Activated T-cell treated with anti-CD3 and anti-CD28 coated beads, Interleukin-2, amount 50 U/mL, for 48 hours (primary cell): ENCODE results near the gene ELF2.
"Not testable (repeated sequence)": the region's sequence is repeated elsewhere in the genome, so short reads cannot be mapped to it uniquely, and the experiment has no call there.

ENCODE experiments used
- DNase-seq, 2 experiments: peaks; one replicate each; pipeline ENCODE4 v3.0.0-alpha.2; 2020

The ELF2 gene

GRCh38 chr4:139177869-139178619, 1.0 kb upstream of the ELF2 start:
- peak; percentile 90 to 93 for DNase-seq

GRCh38 chr4:139176302-139177048, 543 bp downstream of the ELF2 start:
- DNase-seq: peak; percentile 68 to 74

- peak in 1 of 2 experiments; percentile 47 for DNase-seq
Observed at GRCh38 chr4:139175646-139176301, 1.2 kb downstream of the ELF2 start.

- DNase-seq: peak in 1 of 2 experiments; percentile 24
Observed at GRCh38 chr4:139171876-139172691, 4.9 kb downstream of the ELF2 start.

GRCh38 chr4:139170932-139171331, 6.1 kb downstream of the ELF2 start:
- no peak for DNase-seq

- no peak for DNase-seq
Observed at GRCh38 chr4:139167774-139168444, 9.1 kb downstream of the ELF2 start.

- DNase-seq: no peak
Observed at GRCh38 chr4:139164731-139165130, 12.3 kb downstream of the ELF2 start.

GRCh38 chr4:139163806-139164206, 13.2 kb downstream of the ELF2 start:
- no peak for DNase-seq

GRCh38 chr4:139157977-139158376, 19.0 kb downstream of the ELF2 start:
- DNase-seq: not testable (repeated sequence)

- no peak for DNase-seq
Observed at GRCh38 chr4:139154952-139155557, 22.0 kb downstream of the ELF2 start.

GRCh38 chr4:139154538-139154937, 22.5 kb downstream of the ELF2 start:
- DNase-seq: no peak

GRCh38 chr4:139154134-139154421, 22.9 kb downstream of the ELF2 start:
- DNase-seq: no peak

- no peak for DNase-seq
Observed at GRCh38 chr4:139153411-139154133, 23.4 kb downstream of the ELF2 start.

GRCh38 chr4:139152249-139152648, 24.8 kb downstream of the ELF2 start:
- DNase-seq: no peak

- DNase-seq: no peak
Observed at GRCh38 chr4:139146926-139147629, 29.9 kb downstream of the ELF2 start.

GRCh38 chr4:139145552-139145932, 31.5 kb downstream of the ELF2 start:
- DNase-seq: no peak

- no peak for DNase-seq
Observed at GRCh38 chr4:139144911-139145551, 32.0 kb downstream of the ELF2 start.

GRCh38 chr4:139144161-139144859, 32.7 kb downstream of the ELF2 start:
- DNase-seq: no peak

- no peak for DNase-seq
Observed at GRCh38 chr4:139142980-139143379, 34.0 kb downstream of the ELF2 start.

- no peak for DNase-seq
Observed at GRCh38 chr4:139142087-139142486, 34.9 kb downstream of the ELF2 start.
